ENCODE data around the gene FAAP24.
A peak's percentile ranks its signal among the peaks of the same experiment; 100 is the strongest.
"Not testable (repeated sequence)": the region's sequence is repeated elsewhere in the genome, so short reads cannot be mapped to it uniquely, and the experiment has no call there.

The FAAP24 gene, protein sequence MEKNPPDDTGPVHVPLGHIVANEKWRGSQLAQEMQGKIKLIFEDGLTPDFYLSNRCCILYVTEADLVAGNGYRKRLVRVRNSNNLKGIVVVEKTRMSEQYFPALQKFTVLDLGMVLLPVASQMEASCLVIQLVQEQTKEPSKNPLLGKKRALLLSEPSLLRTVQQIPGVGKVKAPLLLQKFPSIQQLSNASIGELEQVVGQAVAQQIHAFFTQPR

DNA sequence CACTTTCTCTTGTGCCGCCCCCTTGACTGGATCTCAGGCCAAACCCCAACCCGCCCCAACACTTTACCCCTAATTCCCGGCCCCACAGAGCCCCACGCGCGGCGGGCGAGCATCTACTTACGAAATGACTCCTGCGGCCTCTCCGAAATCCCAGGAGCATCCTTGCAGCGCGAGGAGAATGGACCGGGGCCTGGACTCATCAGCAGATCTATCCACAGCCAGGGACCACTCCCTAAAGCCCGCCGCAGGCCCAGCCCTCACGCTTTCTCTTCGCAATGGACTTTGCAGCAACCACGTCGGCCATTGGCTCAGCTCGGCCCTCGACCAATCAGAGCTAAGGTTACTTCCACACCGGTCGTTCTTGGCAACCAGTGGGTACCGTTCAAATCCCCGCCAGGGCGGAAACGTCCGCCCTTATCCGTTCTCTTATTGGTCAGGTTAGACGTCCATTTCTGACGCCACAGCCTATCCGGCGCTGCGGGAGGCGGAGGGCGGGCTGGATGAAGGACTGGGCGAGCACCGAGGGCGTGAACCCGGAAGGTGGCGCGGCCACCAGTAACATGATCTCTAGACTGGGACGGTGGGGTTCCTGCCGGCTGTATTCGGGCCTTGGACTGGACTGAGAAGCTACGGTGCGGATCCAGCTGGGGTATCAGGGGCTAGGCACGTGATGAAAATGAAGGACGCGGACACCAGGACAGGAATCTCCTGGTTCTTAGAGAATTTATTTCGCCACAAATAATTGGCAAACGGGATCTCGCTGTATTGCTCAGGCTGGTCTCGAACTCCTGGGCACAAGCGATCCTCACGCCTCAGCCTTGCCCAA is at the start of gene FAAP24, which contains the start of gene CEP89:
Gene FAAP24 (plus strand): TSS at position 528 of the 826 bp plus-strand sequence. CDS start 955 bp downstream, outside the sequence.
Gene CEP89 (minus strand): TSS at position 244 of the 826 bp plus-strand sequence. CDS start 84 bp downstream, at position 160.
- peak; percentile 98 to 100 for DNase-seq

DNA sequence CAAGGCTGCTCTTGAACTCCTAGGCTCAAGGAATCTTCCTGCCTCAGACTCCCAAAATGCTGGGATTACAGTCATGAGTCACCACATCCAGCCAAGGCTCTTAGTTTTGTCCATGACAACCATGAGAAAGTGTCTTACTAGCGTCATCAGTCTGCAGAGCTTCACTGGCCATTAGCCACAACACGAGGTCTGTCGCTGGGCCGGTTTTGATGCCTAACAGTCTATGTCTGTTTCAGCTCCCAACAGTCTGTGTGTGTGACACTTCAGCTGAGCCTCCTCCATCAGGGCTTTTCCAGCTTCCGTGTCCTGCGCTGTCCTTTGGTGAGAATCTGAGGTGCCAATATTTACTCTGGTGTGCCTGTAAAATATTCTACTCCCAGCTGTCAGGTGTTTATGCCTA is 47.8 kb upstream of the FAAP24 start:
- DNase-seq = no peak

DNA sequence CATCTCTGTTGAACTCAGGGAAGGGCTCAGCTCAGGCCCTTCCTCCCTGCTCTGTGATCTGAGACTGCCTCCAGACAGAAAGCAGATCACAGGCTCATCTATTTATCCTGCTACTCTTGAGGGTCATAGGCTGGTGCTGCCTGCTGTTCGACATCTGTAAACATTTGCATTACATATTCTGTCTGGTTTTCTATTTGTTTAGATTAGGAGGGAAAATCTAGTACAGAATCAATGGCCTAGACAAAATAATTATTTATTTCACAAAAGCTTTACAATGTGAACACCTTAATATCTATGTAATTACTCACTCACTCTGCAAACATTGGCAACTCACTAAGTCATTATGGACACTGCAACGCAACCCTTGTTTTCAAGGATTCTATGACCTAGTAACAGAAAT is 43.2 kb upstream of the FAAP24 start:
- DNase-seq = no peak

DNA sequence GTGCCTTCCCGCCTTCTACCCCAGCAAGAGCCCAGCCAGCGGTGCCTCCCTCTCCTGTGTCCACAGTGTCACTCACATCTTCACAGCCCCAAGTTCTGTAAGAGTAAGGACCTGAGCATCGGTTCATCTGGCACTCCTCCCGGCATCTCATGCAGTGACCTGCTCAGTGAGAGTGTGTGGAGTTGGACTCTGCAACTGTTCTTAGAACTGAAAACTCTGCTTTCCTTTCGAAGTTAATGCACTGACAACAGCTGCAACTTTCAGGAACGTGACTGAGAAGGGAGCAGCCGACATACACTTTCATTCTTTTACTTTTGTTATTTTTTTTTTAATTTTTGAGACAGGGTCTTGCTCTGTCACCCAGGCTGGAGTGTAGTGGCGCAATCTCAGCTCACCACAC is 41.5 kb upstream of the FAAP24 start:
- no peak for DNase-seq

DNA sequence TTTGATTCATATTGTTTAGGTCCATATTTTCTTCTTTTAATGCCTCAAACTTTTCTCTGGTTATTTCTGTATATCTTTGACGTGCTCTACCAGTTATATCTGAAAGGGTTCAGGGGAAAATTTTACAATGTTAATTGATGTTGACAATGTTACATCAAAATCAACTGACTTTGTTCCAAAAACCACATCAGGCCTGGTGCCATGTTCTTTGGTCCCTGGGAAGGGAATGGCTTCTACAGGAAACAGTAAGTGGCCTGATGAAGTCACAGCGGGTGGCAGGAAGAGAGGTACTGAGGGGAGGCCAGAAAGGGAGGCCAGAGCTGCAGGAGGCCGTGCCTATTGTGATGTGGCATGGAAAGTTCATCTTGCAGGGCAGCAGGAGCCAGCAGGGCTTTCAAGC is 38.5 kb upstream of the FAAP24 start:
- no peak for DNase-seq

DNA sequence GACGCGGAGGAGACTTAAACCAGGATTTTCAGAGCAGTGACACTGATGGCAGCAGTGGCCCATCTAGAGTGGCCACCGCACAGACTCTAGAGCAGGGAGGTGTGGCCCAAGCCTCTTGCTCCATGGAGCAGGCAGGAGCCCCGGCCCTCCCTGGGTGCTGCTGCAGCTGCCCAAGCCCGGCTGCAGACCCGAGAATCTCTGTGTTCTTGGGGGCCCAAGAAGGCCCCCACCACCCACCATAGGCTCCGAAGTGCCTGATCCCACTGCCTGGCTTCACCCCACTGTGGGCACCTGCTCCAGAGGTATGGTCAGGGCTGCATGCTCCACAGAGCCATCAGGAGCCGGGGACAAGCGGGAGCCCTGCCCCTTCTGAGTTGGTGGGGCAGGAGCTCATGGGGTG is 36.4 kb upstream of the FAAP24 start:
- DNase-seq = no peak

DNA sequence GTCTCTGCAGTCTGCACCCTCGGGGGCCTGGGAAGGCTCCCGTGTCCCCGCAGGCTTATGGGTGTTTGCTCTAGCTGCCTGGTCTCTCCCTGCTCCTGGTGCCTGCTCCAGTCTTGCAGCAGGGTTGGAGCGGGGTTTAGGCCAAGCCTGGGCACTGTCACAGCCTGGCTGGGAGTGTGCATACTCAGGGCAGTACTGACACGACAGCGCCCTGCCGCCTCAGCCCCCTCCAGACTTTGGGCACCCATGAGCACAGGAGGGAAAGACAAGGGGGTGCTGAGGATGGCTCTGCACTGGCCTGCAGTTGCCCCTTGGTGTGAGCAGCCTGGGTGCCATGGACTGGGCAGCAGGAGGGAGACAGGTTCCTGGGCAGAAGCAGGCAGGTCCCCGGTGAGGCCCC is 36.0 kb upstream of the FAAP24 start:
- DNase-seq = no peak

DNA sequence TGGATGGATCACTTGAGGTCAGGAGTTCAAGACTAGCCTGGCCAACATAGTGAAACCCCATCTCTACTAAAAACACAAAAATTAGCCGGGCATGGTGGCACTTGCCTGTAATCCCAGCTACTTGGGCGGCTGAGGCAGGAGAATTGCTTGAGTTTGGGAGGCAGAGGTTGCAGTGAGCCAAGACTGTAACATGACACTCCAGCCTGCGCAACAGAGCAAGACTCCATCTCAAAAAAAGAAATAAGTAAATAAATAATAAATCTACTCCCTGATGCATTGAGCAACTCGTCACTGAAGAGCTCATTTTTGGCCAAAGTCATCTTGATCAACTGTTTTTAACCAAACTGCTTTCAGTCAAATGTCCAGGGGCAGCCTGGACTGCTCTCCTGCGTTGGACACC is 30.8 kb upstream of the FAAP24 start:
- DNase-seq = not testable (repeated sequence)

DNA sequence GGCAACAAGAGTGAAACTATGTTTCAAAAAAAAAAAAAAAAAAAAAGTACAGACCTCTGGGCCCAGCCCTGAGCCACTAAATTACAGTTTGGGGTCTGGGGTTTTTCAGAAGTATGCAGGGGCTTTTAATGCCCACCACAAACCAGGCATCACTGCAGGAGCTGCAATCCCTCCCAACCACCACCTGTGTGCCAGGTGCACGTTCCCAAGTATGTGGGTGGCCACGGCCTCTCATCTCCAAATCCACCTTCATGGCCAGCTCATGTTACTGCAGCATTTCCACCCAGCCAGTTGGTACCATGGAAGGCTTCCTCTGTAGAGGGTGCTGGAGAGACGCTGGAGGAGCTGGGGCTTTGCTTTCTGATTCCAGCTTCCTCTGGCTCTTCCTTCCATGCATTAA is 26.8 kb upstream of the FAAP24 start:
- DNase-seq = no peak

DNA sequence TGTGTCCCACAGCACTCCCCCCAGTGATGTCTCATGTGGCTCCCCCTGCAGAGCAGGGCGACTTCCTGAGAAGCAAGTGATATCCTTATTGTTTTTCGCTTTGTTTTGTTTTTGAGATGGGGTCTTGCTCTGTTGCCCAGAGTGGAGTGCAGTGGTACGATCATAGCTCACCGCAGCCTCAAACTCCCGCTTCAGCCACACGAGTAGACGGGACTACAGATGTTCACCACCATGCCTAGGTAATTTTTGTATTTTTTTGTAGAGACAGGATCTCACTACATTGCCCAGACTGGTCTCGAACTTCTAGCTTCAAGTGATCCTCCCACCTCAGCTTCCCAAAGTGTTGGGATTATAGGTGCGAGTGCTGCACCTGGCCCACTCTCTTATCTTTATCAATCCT is 5.3 kb upstream of the FAAP24 start:
- DNase-seq = no peak

DNA sequence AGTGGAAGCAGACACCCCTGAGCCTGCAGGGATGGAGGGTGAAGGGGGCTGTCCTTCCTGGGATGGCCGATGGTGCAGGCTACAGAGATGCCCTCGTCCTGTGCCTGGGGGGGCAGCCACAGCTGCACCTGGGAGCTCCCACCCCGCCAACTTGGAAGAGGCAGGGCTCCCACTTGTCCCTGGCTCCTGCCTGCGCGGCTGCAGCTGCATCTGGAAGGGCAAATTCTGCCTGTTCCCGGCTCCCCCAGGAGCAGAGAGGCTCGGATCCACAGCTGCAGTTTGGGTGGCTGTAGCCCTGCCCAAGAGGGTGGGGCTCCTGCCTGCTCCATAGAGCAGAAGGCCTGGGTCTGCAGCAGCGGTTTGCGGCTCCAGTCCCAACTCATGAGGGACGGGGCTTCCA is 2.5 kb upstream of the FAAP24 start:
- DNase-seq = no peak

DNA sequence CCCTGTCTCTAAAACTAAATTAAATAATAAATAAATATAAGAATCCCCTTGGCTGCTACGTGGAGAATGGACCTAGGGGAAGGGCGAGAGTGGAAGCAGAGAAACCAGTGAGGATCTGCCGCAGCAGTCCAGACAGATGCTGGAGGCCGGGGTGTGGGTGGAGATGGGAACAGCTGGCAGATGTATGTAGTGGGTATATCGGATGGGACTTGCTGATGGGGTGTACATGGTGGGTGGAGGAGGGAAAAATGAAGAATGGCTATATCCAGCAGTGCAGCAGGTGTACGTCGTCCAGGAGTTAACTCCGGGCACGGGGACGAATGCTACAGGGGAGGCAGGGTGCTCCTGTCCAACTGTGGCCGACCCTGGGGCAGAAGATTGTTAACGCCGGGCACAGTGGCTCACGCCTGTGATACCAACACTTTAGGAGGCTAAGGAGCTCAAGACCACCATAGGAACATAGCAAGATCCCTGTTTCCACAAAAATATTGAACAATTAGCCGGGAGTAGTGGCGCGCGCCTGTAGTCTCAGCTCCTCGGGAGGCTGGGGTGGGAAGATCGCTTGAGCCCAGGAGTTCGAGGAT is 938 bp upstream of the FAAP24 start:
- no peak for DNase-seq

DNA sequence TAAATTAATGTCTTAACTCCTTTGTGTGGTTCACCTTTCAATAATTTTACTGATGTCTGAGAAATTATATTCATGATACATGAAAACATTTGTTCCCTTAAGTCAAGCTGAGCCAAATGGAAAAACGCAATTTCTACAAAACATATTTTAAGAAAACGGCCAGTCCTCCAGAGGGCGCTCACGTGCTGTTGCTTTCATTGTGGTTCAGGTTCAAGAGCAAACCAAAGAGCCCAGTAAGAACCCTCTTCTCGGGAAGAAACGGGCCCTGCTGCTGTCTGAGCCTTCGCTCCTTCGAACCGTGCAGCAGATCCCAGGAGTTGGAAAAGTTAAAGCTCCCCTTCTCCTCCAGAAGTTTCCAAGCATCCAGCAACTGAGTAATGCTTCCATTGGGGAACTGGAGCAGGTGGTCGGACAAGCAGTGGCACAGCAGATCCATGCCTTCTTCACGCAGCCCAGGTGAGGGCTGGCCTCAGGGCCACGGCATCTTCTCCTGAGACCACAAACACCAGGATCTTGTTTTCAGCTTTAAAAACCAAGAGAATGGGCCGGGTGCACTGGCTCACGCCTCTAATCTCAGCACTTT is 4.3 kb downstream of the FAAP24 start:
- peak; percentile 10 to 78 for DNase-seq

DNA sequence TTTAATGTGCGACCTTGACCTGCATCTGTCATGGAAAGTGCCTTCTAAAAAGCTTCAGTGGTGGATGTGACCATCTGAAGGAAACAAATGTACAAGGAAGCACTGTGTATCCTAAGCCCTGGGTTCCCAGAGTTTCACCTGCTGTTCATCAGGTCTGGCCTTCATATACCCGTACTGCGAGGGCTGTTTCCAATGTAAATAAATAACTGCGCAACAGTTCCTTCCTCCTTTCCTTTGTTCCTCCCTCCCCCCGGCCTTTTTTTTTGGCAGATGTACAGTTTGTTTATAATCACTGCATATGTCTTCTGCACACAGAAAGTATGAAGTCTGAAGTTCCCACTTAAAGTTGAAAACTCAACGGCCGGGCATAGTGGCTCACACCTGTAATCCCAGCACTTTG is 5.2 kb downstream of the FAAP24 start:
- DNase-seq = no peak

DNA sequence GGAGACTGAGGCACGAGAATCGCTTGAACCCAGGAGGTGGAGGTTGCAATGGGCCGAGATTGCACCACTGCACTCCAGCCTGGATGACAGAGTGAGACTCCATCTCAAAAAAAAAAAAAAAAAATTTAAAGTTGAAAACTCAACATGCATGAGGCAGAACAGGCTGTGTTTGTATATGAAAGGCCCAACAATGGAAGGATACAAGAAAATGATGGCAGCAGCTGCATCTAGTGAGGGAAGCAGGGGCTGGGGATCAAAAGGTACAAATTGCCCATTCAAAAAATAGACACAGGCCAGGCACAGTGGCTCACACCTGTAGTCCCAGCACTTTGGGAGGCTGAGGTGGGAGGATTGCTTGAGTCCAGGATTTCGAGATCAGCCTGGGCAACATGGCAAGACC is 5.8 kb downstream of the FAAP24 start:
- not testable (repeated sequence) for DNase-seq

DNA sequence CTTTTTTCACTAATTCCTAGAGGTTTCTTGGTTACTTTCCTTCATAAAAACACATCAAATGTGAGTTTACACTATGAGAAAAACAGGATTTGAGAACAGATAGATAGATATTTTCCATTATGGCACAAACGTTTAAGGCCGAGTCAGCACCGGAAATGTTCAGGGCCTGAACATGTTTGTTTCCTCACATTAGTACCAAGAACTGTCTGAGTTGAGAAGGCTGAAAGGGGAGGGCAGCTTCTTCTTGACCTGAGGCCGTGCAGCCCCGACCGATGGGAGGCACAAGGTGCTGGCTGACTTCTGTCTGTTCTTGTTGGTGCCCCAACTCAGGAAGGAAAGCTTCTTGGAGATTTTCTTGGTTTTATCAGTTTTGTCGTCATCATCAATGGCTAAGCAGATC is 7.8 kb downstream of the FAAP24 start:
- DNase-seq = not testable (repeated sequence)

DNA sequence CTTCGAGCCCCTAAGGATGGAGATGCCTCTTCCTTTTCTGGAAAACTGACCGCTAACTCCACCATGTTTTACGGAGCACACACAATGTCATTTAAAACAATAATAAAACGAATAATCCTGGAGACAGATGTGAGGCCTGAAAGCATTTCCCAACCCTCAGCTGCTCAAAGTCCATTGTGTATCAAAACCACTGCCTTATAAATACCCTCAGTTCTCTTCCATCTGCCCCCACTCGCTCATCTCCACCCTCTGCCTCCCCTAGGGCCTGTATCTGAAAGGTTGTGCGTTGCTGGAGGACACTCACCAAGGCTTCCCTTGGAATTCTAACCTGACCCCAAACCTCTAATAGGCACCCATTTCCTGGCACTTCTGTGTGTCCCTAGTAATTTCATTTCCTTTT is 10.4 kb downstream of the FAAP24 start:
- DNase-seq = not testable (repeated sequence)

DNA sequence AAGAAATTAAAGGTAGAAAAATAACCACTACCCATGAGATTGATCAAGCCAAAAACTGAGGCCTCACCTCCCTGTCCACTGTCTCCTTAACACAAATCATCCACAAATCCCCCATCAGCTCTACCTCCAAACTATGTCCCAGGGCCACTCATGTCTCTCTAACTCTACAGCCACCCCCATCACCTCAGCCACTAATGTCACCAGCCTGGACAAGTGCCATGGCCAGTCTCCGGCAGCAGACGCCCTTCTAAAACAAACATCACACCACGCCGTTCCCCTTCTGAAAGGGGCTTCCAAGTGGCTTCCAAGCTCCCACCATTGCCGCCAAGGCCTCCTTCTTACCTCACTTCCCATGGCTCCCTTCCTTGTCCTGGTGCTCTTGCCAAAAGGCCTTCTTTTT is 16.2 kb downstream of the FAAP24 start:
- not testable (repeated sequence) for DNase-seq

DNA sequence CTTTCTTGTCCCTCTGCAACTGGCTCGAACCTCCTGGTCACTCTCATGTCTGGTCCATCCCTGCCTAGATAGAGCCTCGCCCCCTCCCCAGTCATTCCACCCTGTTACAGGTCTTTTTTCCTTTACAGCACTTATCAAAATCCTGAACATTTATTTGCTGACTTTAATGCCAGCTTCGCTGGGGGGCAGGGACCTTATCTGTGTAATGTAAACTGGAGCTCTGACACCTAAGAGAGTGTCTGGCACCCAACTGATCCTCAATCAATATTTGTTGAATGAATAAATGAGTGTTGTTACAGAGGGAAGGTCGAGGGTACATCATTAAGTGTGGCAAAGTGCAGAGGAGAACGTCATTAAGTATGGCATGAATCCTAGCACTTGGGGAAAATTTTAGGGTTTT is 16.7 kb downstream of the FAAP24 start:
- DNase-seq = no peak

DNA sequence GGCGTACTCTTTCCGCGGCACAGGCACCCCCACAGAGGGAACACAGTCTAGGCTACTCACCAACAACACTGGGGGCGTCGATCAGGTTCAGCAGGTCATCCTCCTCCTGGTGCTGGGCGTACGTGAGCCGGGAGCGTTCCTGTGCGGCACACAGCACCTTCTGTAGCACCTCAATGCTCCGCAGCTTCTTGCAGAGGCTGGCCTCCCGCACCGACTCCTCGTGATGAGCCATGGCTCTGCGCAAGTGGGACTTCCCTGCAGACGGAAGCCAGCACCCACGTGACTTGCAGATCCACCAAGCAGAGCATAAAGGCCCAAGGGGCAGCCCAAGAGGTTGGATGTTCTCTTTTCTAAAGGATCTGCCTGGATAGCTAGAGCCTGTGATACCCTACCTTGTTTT is 23.9 kb downstream of the FAAP24 start:
- not testable (repeated sequence) for DNase-seq

DNA sequence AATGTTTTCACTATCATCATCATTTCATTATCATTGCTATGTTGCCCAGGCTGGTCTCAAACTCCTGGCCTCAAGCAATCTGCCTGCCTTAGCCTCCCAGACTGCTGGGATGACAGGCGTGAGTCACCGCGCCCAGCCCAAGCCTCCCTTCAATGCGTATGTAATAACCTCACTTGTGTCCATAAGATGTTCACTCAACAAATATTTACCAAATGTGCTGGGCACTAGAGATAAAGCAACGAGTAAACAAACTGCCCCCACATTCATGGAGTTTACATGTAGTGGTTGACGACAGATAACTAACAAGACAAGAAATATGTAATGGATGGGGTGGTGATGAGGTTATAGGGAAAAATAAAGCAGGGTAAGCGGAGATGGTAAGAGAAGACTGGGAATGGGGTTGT is 25.0 kb downstream of the FAAP24 start:
- not testable (repeated sequence) for DNase-seq

DNA sequence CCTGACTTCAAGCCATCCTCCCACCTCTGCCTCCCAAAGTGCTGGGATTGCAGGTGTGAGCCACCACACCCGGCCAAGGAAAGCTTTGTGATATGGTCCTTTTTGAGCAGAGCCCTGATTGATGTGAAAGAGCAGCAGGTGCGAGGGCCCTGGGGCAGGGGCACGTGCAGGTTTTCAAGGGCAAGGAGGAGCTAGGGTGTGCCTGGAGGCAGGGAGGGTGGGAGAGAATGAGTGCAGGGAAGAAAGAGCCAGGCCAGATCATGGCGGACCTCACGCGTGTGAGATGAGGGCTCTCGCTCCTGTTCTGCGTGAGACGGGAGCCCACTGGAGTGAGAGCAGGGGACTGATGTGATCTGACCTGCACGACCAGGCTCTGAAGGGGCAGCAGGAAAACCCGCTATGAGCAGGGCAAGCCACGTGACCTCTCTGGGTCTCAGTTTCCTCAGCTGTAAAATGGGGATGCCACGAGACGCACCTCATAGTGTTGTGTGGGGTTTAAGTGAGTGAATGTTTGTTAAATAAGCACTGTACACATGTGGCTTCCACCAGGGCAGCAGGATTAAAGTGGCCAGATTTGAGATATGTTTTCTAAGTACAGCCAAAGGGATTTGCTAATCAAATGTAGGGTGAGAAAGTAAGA is 25.8 kb downstream of the FAAP24 start:
- no peak for DNase-seq

DNA sequence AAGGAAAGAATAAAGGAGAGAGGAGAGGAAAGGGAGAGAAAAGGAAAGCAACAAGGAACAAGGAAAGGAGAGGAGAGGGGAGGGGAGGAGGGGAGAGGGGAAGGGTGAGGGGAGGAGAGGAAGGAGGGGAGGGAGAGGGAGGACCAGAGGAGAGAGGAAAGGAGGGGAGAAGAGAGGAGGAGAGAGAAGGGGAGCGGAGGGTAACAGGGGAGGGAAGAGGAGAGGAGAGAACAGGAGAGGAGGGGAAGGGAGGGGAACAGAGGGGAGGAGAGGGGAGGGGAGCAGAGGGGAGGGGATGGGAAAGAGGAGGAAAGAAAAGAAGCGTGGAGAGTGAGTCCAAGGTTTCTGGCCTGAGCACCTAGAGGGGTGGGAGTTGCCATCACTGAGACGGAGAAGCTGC is 26.7 kb downstream of the FAAP24 start:
- DNase-seq = no peak
